NCI-H1694 treated with DMSO at 0.1 percent for 48 hours (cell line): Measurements from ENCODE around the gene LMO2.

Experiments used
- DNase-seq: peaks from one replicate; lab custom pipeline; 2025; lab: John Stamatoyannopoulos, UW

LMO2 gene

GRCh38 chr11:33887886-33888285, 4.0 kb downstream of the LMO2 start:
- DNase-seq = no peak

- no peak for DNase-seq
These were observed 6.4 kb downstream of the LMO2 start for GRCh38 chr11:33885338-33886005.

- DNase-seq = no peak
These were observed 7.3 kb downstream of the LMO2 start for GRCh38 chr11:33884601-33885000.

GRCh38 chr11:33884035-33884434, 7.8 kb downstream of the LMO2 start:
- no peak for DNase-seq

- DNase-seq = no peak
These were observed 10.0 kb downstream of the LMO2 start for GRCh38 chr11:33881651-33882503.

- DNase-seq = no peak
These were observed 10.9 kb downstream of the LMO2 start for GRCh38 chr11:33880979-33881378.

- no peak for DNase-seq
These were observed 12.5 kb downstream of the LMO2 start for GRCh38 chr11:33879375-33879774.

- no peak for DNase-seq
These were observed 14.8 kb downstream of the LMO2 start for GRCh38 chr11:33877038-33877437.

- DNase-seq = no peak
These were observed 16.1 kb downstream of the LMO2 start for GRCh38 chr11:33875621-33876294.

GRCh38 chr11:33874910-33875490, 16.9 kb downstream of the LMO2 start:
- DNase-seq = no peak

- DNase-seq = no peak
These were observed 17.4 kb downstream of the LMO2 start for GRCh38 chr11:33874433-33874832.

GRCh38 chr11:33869481-33870422, 22.1 kb downstream of the LMO2 start:
- DNase-seq = peak; percentile 21

GRCh38 chr11:33868647-33869461, 23.0 kb downstream of the LMO2 start:
- no peak for DNase-seq

GRCh38 chr11:33867996-33868646, 23.8 kb downstream of the LMO2 start:
- DNase-seq = no peak

- no peak for DNase-seq
These were observed 24.3 kb downstream of the LMO2 start for GRCh38 chr11:33867561-33867960.

- DNase-seq = no peak
These were observed 24.9 kb downstream of the LMO2 start for GRCh38 chr11:33866936-33867335.

- no peak for DNase-seq
These were observed 27.4 kb downstream of the LMO2 start for GRCh38 chr11:33864479-33864878.

GRCh38 chr11:33863418-33864172, 28.3 kb downstream of the LMO2 start:
- no peak for DNase-seq

GRCh38 chr11:33861941-33862589, 29.8 kb downstream of the LMO2 start:
- no peak for DNase-seq
